Hepatocyte (in vitro differentiated cells): ENCODE data around the gene RIMBP2.

Source experiments
- EZH2 ChIP-seq: fragments of 200-600 bp; sonication (generic); IDR thresholded peaks from 2 replicates; pipeline ENCODE4 v1.6.1; 2016; ENCODE audit warnings: antibody characterized with exemption, mild to moderate bottlenecking, borderline replicate concordance
- TF ChIP-seq, protein P1 (sequence below): fragments of 200-600 bp; sonication (generic); IDR thresholded peaks from 2 replicates; pipeline ENCODE4 v1.5.1; 2016; ENCODE audit warnings: antibody characterized with exemption, mild to moderate bottlenecking; ENCODE audit not compliant: poor library complexity

DNA sequence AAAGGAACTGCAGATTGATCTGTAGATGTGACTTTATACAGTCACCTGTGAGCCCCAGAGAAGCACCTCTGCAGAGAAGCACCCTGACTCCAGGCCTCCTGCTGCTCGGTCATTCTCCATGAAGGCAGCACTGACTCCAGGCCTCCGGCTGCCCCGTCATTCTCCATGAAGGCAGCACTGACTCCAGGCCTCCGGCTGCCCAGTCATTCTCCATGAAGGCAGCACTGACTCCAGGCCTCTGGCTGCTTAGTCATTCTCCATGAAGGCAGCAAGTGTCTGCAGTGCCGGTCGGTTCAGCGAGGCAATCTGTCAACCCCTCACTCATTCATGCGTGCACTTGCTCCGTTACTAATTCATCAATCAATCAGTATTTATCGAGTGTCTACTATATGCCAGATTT is 218.1 kb downstream of the RIMBP2 start:
- TF ChIP-seq, protein P1, sequence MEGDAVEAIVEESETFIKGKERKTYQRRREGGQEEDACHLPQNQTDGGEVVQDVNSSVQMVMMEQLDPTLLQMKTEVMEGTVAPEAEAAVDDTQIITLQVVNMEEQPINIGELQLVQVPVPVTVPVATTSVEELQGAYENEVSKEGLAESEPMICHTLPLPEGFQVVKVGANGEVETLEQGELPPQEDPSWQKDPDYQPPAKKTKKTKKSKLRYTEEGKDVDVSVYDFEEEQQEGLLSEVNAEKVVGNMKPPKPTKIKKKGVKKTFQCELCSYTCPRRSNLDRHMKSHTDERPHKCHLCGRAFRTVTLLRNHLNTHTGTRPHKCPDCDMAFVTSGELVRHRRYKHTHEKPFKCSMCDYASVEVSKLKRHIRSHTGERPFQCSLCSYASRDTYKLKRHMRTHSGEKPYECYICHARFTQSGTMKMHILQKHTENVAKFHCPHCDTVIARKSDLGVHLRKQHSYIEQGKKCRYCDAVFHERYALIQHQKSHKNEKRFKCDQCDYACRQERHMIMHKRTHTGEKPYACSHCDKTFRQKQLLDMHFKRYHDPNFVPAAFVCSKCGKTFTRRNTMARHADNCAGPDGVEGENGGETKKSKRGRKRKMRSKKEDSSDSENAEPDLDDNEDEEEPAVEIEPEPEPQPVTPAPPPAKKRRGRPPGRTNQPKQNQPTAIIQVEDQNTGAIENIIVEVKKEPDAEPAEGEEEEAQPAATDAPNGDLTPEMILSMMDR, result no peak
- no peak for TF ChIP-seq EZH2
